Measurements from ENCODE around the gene TCEANC2.

Gene TCEANC2

DNA sequence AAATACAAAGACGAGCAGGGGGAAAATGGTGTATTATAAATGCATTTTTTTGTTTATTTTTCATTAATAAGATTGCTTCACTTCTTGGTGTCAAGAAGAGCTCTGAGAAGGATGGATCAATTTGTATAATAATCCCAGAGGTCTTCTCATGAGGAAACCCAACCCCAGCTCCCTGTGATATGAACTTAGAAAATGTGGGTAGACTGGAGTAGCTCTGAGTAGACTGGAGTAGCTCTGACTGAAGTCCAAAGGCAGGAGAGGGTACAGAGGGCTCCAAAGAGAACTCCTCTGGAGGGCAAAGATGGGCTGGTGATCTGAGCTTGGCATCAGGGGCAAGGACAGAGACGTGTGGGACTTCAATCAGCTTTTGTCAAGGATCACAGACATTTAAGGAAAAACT is 78.0 kb downstream of the TCEANC2 start:
- no peak for DNase-seq (ENCODE audit: extremely low read depth, low read depth)
- TF ChIP-seq, protein P1, sequence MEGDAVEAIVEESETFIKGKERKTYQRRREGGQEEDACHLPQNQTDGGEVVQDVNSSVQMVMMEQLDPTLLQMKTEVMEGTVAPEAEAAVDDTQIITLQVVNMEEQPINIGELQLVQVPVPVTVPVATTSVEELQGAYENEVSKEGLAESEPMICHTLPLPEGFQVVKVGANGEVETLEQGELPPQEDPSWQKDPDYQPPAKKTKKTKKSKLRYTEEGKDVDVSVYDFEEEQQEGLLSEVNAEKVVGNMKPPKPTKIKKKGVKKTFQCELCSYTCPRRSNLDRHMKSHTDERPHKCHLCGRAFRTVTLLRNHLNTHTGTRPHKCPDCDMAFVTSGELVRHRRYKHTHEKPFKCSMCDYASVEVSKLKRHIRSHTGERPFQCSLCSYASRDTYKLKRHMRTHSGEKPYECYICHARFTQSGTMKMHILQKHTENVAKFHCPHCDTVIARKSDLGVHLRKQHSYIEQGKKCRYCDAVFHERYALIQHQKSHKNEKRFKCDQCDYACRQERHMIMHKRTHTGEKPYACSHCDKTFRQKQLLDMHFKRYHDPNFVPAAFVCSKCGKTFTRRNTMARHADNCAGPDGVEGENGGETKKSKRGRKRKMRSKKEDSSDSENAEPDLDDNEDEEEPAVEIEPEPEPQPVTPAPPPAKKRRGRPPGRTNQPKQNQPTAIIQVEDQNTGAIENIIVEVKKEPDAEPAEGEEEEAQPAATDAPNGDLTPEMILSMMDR (IDR thresholded peaks at IDR 0.05; ENCODE audit: low read depth, low read length) = no peak

DNA sequence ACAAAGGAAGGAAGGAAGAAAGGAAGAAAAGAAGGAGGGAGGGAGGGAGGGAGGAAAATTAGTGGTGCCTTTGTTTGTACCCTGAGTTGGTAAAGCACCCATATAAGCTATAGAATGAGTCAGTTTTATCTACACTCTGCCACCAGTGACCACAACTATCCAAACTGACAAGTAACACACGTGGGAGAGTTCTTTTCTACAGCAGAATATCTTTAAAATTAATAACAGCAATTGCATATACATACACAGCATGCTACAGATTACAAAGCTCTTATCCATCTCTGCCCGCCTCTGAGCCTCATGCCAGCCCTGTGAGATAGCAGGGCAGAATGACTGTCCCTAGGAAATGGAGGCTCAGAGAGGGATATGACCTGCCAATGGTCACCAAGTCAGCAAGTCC is 79.1 kb downstream of the TCEANC2 start:
- TF ChIP-seq, protein P1 (IDR thresholded peaks at IDR 0.05; ENCODE audit: low read depth, low read length) = no peak
- DNase-seq (ENCODE audit: extremely low read depth, low read depth) = no peak

DNA sequence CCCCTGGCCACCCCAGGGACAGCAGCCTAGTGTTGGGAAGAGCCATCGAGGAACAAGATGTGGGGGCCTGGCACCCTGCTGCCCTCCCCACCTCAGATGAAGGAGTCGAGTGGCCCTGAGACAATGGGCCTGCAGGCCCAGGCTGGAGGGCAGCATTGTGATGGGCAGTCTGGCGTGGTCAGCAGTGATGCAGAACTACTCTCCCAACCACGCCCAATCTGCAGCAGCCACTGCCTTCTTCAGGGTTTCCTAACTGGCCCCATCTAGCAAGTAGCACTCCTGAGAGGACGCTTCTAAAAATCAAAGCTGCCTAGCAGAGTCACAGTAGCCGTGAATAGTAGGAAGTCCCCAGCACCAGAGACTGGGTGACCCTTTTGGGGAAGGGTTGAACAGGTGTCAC is 80.9 kb downstream of the TCEANC2 start:
- TF ChIP-seq, protein P1 (IDR thresholded peaks at IDR 0.05; ENCODE audit: low read depth, low read length) = no peak
- DNase-seq (ENCODE audit: extremely low read depth, low read depth) = no peak

DNA sequence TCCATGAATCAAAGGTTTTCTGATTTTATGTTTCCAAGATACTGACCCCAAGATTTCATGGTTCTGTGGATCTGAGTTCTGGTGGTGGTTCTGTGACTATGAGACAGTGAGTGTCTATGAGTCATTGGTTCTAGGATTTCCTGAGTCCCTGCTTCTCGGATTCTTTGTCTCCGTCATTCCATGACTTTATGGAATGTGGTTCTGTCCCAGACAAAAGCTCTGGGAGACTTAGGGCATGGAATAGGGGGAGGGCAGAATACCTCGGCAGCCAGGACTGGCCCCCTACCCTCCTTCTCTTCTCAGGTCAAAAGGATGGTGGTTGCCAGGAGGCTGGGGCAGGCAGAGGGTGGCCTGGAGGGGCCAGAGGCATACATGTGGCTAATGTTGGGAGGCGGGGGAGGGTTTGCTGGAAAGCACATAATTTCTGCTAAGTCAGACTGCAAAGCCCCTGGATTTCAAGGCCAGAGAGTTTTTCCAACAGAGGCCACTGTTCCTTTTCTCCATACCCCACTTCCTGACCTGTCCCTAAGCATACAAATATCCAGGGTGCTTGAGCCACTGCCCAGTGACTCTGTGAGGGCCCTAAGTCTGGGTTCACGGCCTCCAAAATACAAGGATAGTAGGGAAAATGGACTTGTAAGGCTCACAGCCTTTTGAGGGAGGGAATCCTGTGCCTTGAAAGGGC is 82.2 kb downstream of the TCEANC2 start:
- TF ChIP-seq, protein P1 (IDR thresholded peaks at IDR 0.05; ENCODE audit: low read depth, low read length) = no peak
- DNase-seq (ENCODE audit: extremely low read depth, low read depth) = no peak

DNA sequence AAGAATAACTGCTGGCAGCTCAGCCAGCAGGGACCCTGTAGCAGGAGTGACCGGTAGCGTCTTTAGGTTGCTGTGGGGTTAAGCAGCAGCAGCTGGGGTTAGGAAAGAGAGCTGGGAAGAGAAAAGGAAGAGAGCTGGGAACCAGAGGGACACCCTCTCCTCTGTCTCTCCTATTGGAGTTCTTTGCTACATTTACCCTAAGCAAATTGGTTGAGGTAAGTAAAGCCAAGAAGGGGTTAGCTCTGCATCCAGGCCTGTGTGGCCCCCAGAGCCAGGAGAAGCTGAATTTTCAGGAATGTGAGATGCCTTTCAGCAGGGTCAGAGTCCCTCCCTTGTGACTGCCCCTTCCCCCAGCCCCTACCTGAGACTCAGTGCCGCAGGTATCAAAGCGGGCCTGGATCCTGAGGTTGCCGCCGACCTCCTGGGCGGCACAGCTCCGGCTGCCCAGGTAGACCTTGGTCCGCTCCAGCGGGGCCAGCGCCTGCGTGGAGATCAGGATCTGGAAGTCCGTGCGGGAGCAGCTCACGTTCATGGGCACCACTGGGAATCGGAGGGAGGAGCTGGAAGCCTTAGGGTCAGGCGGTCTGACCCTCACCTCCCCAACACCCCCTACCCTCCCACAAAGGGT is 83.0 kb downstream of the TCEANC2 start:
- TF ChIP-seq, protein P1 (IDR thresholded peaks at IDR 0.05; ENCODE audit: low read depth, low read length) = no peak
- DNase-seq (ENCODE audit: extremely low read depth, low read depth) = no peak

DNA sequence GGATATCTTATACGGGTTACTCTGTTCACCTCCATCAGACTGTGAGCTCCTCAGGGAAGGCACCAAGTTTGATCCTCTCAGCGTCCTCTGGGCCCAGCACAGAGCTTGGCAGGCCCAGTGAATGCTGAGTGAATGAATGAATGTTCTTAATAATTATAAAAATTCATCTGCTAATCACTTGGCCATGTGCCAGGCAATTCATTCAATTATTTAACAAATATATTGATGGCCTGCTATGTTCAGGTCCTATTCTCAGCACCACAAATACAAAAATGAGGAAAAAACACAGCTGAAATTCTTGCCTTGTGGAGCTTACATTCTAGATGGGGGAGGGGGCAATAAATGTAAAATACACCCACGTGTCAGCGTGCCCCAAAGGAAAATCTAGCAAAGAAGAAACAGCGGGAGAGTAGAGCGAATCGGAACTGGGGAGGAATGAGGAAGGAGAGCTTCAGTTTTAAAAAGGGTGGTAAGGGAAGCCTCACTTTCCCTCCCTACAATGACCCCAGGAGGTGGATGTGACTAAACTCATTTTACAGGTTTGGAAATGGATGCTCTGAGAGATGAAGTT is 83.6 kb downstream of the TCEANC2 start:
- no peak for DNase-seq (ENCODE audit: extremely low read depth, low read depth)
- TF ChIP-seq, protein P1 (IDR thresholded peaks at IDR 0.05; ENCODE audit: low read depth, low read length) = no peak

DNA sequence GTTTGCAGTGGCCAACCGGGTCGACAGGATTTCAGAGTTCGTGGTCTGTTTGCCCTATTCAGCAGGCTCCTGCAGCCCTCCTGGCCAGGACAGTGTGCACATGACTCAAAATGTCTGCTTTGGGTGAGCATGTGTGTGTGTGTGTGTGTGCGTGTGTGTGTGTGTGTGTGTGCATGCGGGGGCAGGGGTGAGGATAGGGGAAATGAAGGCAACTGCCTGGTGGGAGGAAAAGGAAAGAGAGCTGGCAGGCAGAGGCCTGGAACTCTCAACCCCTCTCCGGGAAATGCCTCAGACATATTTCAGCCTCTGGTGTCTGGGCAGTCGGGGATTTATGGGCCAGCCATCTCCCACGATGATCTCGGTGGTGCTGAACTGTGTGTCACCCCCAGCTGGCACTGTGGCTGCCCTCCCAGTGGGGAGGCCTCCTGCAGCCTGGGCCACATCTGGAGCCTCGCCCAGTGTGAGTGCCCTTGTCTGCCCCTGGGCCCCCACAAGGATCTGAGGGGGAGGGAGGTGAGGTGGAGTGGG is 84.2 kb downstream of the TCEANC2 start:
- no peak for DNase-seq (ENCODE audit: extremely low read depth, low read depth)
- TF ChIP-seq, protein P1 (IDR thresholded peaks at IDR 0.05; ENCODE audit: low read depth, low read length) = no peak
